Neural crest cell (in vitro differentiated cells): ENCODE measurements around the gene LMX1B. TPM values are rescaled to one million over a fixed set of nuclear protein-coding genes. Genes with fewer than 3 reads are reported as not detected.

ENCODE experiments used
- DNase-seq: peaks from one replicate; pipeline ENCODE4 v3.0.0; 2021; ENCODE audit warnings: low read depth, mixed read lengths, low spot score
- H3K27ac Mint-ChIP-seq: one replicate; pipeline ENCODE4 v1.8.0; 2021; ENCODE audit warnings: mild to moderate bottlenecking, mixed read lengths; ENCODE audit not compliant: unreplicated experiment
- H3K27me3 Mint-ChIP-seq: 2 replicates; pipeline ENCODE4 v1.8.0; 2021; ENCODE audit warnings: low read depth, mild to moderate bottlenecking, mixed read lengths
- H3K36me3 Mint-ChIP-seq: 2 replicates; pipeline ENCODE4 v1.8.0; 2021; ENCODE audit warnings: low read depth, mild to moderate bottlenecking, mixed read lengths
- H3K4me1 Mint-ChIP-seq: 2 replicates; pipeline ENCODE4 v1.8.0; 2021; ENCODE audit warnings: mixed read lengths
- H3K4me3 Mint-ChIP-seq: one replicate; pipeline ENCODE4 v1.8.0; 2021; ENCODE audit warnings: mild to moderate bottlenecking, mixed read lengths
- H3K9me3 Mint-ChIP-seq: 2 replicates; pipeline ENCODE4 v1.8.0; 2021; ENCODE audit warnings: mixed read lengths
- total RNA-seq: library from RNA; stranded (reverse); gene quantifications from 2 replicates; pipeline ENCODE4 v1.2.1, GENCODE V29; 2021
- TF ChIP-seq, protein P1 (sequence below): fragments of 200-600 bp; sonication (generic); conservative IDR thresholded peaks from 2 replicates; pipeline ENCODE4 v1.5.0; 2021; ENCODE audit warnings: antibody characterized with exemption, mild to moderate bottlenecking

Gene LMX1B
- total RNA-seq, 1 donor from 2014 or later = 10.5 TPM

- H3K4me3 Mint-ChIP-seq = peak overlapping the region; percentile 84
- H3K36me3 Mint-ChIP-seq = no peaks in the 10 kb centered on the region
- no peak for DNase-seq
- H3K9me3 Mint-ChIP-seq = no peaks in the 10 kb centered on the region
- H3K27ac Mint-ChIP-seq = no peak overlapping the region
- H3K4me1 Mint-ChIP-seq = peaks cover 19% of the 10 kb centered on the region
- peaks cover 91% of the 10 kb centered on the region for H3K27me3 Mint-ChIP-seq
- TF ChIP-seq, protein P1, sequence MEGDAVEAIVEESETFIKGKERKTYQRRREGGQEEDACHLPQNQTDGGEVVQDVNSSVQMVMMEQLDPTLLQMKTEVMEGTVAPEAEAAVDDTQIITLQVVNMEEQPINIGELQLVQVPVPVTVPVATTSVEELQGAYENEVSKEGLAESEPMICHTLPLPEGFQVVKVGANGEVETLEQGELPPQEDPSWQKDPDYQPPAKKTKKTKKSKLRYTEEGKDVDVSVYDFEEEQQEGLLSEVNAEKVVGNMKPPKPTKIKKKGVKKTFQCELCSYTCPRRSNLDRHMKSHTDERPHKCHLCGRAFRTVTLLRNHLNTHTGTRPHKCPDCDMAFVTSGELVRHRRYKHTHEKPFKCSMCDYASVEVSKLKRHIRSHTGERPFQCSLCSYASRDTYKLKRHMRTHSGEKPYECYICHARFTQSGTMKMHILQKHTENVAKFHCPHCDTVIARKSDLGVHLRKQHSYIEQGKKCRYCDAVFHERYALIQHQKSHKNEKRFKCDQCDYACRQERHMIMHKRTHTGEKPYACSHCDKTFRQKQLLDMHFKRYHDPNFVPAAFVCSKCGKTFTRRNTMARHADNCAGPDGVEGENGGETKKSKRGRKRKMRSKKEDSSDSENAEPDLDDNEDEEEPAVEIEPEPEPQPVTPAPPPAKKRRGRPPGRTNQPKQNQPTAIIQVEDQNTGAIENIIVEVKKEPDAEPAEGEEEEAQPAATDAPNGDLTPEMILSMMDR = no peak
Measured at GRCh38 chr9:126612813-126613641, 701 bp upstream of the LMX1B start.

GRCh38 chr9:126614088-126614454, 343 bp downstream of the LMX1B start:
- Mint-ChIP-seq H3K27me3 (peaks cover 90% of the 10 kb centered on the region), H3K9me3 (no peaks in the 10 kb centered on the region), H3K27ac (no peak overlapping the region), H3K4me1 (peaks cover 25% of the 10 kb centered on the region), H3K4me3 (no peak overlapping the region), H3K36me3 (no peaks in the 10 kb centered on the region)
- DNase-seq = no peak
- TF ChIP-seq, protein P1 = no peak

GRCh38 chr9:126614455-126615244, 922 bp downstream of the LMX1B start:
- peaks cover 25% of the 10 kb centered on the region for H3K4me1 Mint-ChIP-seq
- DNase-seq = no peak
- H3K27ac Mint-ChIP-seq = no peak overlapping the region
- TF ChIP-seq, protein P1 = no peak
- peak overlapping the region; percentile 82 for H3K4me3 Mint-ChIP-seq
- H3K36me3 Mint-ChIP-seq = no peaks in the 10 kb centered on the region
- no peaks in the 10 kb centered on the region for H3K9me3 Mint-ChIP-seq
- peaks cover 90% of the 10 kb centered on the region for H3K27me3 Mint-ChIP-seq

GRCh38 chr9:126615245-126615790, 1.6 kb downstream of the LMX1B start:
- DNase-seq = no peak
- no peaks in the 10 kb centered on the region for H3K9me3 Mint-ChIP-seq
- no peak overlapping the region for H3K27ac Mint-ChIP-seq
- TF ChIP-seq, protein P1 = no peak
- peaks cover 25% of the 10 kb centered on the region for H3K4me1 Mint-ChIP-seq
- H3K4me3 Mint-ChIP-seq = no peak overlapping the region
- no peaks in the 10 kb centered on the region for H3K36me3 Mint-ChIP-seq
- H3K27me3 Mint-ChIP-seq = peaks cover 90% of the 10 kb centered on the region

DNA sequence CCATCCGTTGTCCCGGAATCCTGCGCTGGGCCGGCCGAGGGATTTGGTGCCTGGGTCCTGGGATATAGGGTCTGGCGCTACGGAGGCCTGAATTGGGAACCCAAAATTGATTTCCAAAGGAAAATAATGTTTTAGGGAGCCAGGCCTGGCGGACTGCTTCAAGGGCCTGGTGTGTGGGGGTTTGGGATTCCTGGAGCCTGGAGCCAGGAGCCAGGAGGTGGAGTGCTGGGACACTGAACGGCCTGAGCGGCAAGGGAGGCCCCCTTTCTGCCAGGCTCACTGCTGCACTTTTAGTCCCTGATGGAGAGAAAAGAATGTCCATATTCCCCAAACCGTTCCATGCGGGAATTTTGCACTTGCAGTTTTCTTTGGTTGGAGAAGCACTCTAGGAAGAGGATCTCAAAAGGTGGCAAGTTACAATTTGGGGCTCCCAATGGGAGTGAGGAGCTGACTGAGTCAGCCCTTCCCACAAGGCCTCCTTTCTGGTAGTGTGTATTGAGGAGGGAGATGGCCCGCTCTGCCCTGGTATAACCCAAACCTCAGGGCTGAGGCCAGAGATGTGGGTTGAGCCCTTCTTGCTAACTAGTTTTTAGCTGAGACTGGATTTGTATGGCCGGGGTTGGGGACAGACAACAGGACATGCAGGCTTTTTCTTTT, 2.2 kb downstream of the LMX1B start:
- Mint-ChIP-seq H3K27me3 (peaks cover 90% of the 10 kb centered on the region), H3K4me3 (peak overlapping the region; percentile 80), H3K4me1 (peaks cover 22% of the 10 kb centered on the region), H3K9me3 (no peaks in the 10 kb centered on the region), H3K36me3 (no peaks in the 10 kb centered on the region), H3K27ac (no peak overlapping the region)
- TF ChIP-seq, protein P1 = peak; percentile 15
- no peak for DNase-seq
